ES-I3 (cell line): ENCODE data around the gene FOCAD.

Experiments used
- H3K36me3 ChIP-seq: 2 replicates; pipeline ENCODE4 v1.6.1; 2013; ENCODE audit warnings: mild to moderate bottlenecking, low read length, control low read depth, moderate library complexity; ENCODE audit not compliant: insufficient read depth
- H3K4me1 ChIP-seq: 2 replicates; pipeline ENCODE4 v1.6.1; 2013; ENCODE audit warnings: mild to moderate bottlenecking, control low read depth, low read length; ENCODE audit not compliant: insufficient read depth
- H3K9ac ChIP-seq: 2 replicates; pipeline ENCODE4 v1.6.1; 2013; ENCODE audit warnings: low read depth, mild to moderate bottlenecking, low read length, moderate library complexity
- H3K9me3 ChIP-seq: 2 replicates; pipeline ENCODE4 v1.6.1; 2013; ENCODE audit warnings: mild to moderate bottlenecking, low read length, moderate library complexity; ENCODE audit not compliant: control insufficient read depth, insufficient read depth

Gene FOCAD

DNA sequence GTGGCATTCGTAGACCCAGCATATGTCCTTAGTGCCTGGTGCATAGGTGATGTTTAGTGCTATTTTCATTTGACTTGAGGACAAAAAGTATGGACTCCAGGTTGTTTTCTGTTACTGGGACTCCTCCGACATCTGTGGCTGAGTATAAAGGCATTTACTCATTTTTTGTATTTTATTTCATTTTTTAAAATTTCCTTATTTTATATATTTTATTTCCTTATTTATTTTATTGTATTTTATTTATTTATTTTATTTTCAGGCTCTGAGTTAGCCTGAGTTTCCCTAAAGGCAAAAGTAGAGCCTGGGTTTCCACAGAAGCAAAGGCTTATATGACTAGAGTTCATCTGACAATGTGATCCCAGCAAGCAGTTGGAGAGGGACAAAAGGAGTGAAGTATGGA is 91.6 kb downstream of the FOCAD start:
- Histone ChIP-seq H3K4me1 (no peaks in the 10 kb centered on the region), H3K36me3 (peaks cover 3% of the 10 kb centered on the region; the same call in 1 of the 2 replicates), H3K9ac (no peak overlapping the region), H3K9me3 (no peaks in the 10 kb centered on the region)

DNA sequence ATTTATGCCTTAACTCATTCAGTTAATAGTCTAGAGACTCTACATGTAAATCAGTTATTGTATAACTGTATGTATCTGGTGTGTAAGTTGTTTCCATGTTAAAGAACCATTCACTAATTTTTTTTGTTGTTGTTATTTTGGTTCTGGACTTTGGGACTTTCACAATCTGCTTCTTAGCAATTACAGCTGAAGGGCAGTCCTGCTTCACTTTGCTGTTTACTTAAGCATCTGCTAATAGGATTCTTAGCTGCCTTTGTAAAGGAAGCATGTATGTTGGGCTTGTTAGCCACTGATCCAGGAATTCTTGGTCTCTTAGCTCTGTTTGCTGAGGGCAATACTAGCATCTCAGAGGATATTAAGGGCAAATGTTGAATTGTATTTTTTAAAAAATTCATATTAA is 97.0 kb downstream of the FOCAD start:
- 0 out of 2 replicates have a peak, but pooled peaks cover 3% of the 10 kb centered on the region for H3K36me3 ChIP-seq
- no peak overlapping the region for H3K9ac ChIP-seq
- peaks cover 33% of the 10 kb centered on the region for H3K4me1 ChIP-seq
- H3K9me3 ChIP-seq, result no peaks in the 10 kb centered on the region

DNA sequence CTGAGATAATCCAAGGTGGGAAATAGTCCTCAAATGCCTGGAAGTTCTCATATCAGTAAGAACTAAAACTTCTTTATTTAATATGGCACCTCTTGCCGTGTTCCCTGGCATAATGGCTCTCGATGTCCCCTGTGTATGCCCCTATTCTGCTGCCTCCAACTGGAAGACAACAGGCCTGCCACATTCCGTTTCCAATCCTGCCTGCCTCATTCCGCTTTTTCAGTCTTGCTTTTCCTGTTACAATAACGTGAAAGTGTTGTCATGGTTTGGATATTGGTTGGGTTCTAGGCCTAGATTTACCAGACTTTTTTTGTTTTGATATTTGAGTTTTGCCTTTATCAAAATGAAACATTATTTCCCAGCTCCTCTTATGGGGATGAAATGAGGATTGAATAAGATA is 98.2 kb downstream of the FOCAD start:
- Histone ChIP-seq H3K9ac (no peak overlapping the region), H3K36me3 (0 out of 2 replicates have a peak, but pooled peaks cover 3% of the 10 kb centered on the region), H3K4me1 (peaks cover 33% of the 10 kb centered on the region), H3K9me3 (no peaks in the 10 kb centered on the region)

GRCh38 chr9:20783057-20784038 is 99.3 kb downstream of the FOCAD start:
- H3K9ac ChIP-seq, result no peak overlapping the region
- H3K4me1 ChIP-seq, result peaks cover 33% of the 10 kb centered on the region
- H3K36me3 ChIP-seq, result 0 out of 2 replicates have a peak, but pooled peaks cover 3% of the 10 kb centered on the region
- H3K9me3 ChIP-seq, result no peaks in the 10 kb centered on the region

DNA sequence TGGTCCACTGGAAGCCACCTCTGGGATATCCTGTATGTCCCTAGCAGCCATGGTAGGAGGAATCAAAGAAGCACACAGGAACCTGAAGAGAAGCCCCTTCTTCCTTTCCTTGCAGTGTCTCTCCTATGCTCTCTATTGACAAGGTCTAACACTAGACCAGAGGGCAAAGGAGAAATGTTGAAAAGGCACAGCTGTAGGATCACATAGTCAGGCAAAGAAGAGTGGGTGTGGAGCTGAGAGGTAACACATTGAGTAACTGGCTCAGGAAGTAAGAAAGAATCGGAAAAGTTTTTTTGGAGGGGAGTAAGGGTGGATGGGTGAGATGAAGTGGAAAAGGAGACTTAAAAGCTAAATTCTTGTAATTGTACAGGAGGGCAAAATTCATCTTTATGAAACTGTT is 100.1 kb downstream of the FOCAD start:
- peaks cover 33% of the 10 kb centered on the region for H3K4me1 ChIP-seq
- 0 out of 2 replicates have a peak, but pooled peaks cover 3% of the 10 kb centered on the region for H3K36me3 ChIP-seq
- H3K9me3 ChIP-seq, result no peaks in the 10 kb centered on the region
- no peak overlapping the region for H3K9ac ChIP-seq

DNA sequence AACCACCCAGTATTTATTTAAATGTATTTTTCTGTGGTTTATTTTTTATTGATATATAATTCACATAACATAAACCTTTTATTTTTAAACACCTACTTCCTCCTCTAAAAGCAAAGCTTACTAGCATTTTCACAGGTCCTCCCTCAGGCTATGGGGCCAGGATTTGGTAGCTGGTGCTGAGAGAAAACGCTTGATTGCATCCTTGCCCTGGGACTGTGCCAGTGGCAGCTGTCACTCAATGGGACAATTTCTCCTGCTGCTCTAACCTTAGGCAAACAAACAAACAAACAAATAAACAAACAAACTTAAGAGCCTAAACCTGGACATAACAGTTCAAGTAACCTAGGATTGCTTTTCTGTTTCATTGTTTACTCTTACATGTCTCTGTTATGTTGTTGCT is 102.7 kb downstream of the FOCAD start:
- no peak overlapping the region for H3K9ac ChIP-seq
- H3K9me3 ChIP-seq, result no peaks in the 10 kb centered on the region
- H3K36me3 ChIP-seq, result no peaks in the 10 kb centered on the region; the same call in 1 of the 2 replicates
- peaks cover 33% of the 10 kb centered on the region for H3K4me1 ChIP-seq

DNA sequence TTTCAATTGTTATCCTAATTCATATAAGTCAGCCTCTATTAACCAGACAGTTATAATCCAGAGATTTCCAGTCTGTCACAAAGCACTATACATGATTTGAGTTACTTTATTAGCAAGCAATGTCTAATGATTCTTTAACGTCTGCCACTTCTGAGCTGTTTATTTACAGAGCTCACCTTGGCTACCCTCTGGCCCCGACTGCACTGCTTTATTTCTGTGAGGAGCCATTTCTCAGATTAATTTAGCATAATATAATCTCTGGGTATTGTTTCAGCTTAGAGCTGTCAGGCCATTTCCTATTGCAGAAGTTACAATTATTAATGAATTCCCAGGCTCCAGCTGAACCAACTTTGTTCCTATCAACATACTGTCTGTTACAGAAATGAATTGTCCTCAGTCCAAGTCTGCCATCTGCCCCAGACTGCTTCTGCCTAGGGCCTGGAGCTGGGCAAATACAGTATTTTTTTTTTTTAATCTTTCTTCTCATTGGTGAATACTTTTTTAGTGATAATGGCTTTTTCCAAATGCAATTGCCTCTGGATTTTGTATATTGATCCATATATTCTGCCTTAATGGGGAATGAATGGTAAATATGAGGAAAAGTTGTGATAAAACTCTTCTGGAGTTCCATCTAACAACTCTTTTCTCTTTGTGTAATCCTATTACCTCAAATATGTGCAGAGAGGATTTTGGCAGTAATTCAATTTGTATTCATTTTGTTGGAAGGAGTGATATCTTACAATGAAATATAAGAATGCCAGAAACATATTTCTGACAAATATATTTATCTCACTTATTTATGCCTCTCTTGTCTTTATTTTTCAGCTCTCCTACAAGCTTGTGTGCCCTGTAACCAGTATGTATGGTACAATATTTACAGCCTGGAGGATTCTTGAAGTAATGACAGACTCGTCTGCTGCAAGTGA is 104.7 kb downstream of the FOCAD start:
- Histone ChIP-seq H3K9ac (no peak overlapping the region), H3K9me3 (no peaks in the 10 kb centered on the region), H3K4me1 (peaks cover 19% of the 10 kb centered on the region), H3K36me3 (no peaks in the 10 kb centered on the region; the same call in 1 of the 2 replicates)

GRCh38 chr9:20790721-20791120 is 106.7 kb downstream of the FOCAD start:
- H3K9ac ChIP-seq, result no peak overlapping the region
- H3K4me1 ChIP-seq, result peaks cover 4% of the 10 kb centered on the region; the same call in 1 of the 2 replicates
- no peaks in the 10 kb centered on the region for H3K9me3 ChIP-seq
- H3K36me3 ChIP-seq, result no peaks in the 10 kb centered on the region; the same call in 1 of the 2 replicates

DNA sequence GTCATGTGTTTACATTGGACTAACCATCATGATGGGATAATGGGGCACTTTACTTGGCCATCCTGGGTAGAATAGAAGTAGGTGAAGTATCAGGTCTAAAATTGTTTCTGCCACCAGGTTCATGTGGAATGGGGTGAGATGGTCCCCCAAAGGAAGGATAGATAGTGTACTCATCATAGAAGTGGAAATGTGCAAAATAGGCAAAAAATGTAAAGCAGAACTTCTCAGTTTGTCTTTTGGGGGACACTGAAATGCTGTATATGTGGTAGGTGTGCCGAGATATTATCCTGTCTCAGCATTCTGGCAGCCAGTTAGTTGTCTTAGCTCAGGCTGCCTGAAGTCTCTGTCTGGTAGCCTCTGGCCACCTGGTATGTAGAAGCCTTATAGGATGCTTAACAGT is 107.6 kb downstream of the FOCAD start:
- no peaks in the 10 kb centered on the region for H3K4me1 ChIP-seq
- H3K36me3 ChIP-seq, result no peaks in the 10 kb centered on the region; the same call in 1 of the 2 replicates
- H3K9me3 ChIP-seq, result no peaks in the 10 kb centered on the region
- no peak overlapping the region for H3K9ac ChIP-seq

GRCh38 chr9:20804489-20805250 is 120.6 kb downstream of the FOCAD start:
- H3K9me3 ChIP-seq, result no peaks in the 10 kb centered on the region
- H3K4me1 ChIP-seq, result no peaks in the 10 kb centered on the region
- no peak overlapping the region for H3K9ac ChIP-seq
- no peaks in the 10 kb centered on the region for H3K36me3 ChIP-seq

DNA sequence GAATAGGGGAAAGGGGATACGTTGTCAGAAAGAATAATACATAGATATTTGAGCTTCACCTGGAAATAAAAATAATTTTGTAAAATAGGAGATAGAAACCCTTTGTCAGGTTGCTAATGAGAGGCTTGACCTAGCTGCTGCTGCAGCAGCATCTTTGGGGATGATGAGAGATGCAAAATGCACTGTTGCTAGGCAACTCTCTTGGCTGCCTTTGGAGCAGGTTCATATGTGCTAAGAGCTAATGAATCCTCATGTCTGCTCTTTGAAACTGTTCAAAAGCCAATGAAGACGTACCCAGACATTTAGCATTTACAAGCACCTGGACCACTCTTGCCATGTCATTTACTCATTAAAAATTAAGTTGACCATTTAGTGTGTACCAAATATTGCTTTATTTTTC is 121.7 kb downstream of the FOCAD start:
- no peaks in the 10 kb centered on the region for H3K4me1 ChIP-seq
- H3K9me3 ChIP-seq, result no peaks in the 10 kb centered on the region
- H3K9ac ChIP-seq, result no peak overlapping the region
- no peaks in the 10 kb centered on the region for H3K36me3 ChIP-seq

DNA sequence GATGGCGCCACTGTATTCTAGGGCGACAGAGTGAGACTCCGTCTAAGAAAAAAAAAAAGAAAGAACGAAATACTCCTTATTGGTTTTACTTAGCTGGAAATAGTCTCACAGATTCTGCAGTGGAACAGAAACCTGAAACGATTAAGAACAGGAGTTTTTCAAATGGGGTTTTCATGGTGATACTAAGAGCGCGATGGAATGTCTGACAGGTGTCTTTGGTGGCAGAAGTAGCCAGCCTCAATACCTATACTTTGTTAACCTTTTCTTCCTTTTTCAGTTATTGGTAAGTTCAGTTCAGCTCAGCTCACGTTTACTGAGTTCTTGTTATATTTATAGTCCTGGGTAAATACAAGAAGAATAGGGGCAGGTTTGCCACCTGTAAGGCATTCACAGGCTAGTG is 123.9 kb downstream of the FOCAD start:
- Histone ChIP-seq H3K4me1 (no peaks in the 10 kb centered on the region), H3K36me3 (no peaks in the 10 kb centered on the region), H3K9ac (no peak overlapping the region), H3K9me3 (no peaks in the 10 kb centered on the region)

DNA sequence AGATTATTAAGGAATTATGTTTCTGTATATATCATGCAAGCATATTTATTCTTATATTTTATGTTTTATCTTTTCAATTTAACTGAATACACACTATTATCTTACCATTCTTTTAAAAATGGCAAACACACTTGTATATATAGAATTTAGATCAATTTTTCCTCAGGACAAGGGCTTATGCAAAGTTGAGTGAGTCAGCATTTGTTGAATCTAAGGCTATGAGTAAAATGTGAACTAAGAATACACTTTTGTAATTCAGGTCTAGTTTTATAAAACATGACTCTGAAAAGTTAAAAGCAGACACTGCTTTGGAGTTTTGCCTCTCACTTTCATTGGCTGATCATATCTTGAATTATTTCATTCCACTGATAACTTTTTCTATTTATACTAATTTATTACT is 127.8 kb downstream of the FOCAD start:
- Histone ChIP-seq H3K36me3 (no peaks in the 10 kb centered on the region), H3K9me3 (no peaks in the 10 kb centered on the region), H3K4me1 (no peaks in the 10 kb centered on the region), H3K9ac (no peak overlapping the region)
